T-helper 1 cell treated with Interleukin-12 subunit alpha and Interleukin-12 subunit beta and Interleukin-4 antibody, amounts not matched to agents 30 ng/mL and 1 ng/mL, for 36 hours (primary cell): Measurements from ENCODE around the gene NR5A2. TPM values are rescaled to one million over a fixed set of nuclear protein-coding genes. Genes with fewer than 3 reads are reported as not detected.

Experiments
- intact Hi-C: fragments of 100-400 bp; cut with micrococcal nuclease; formaldehyde crosslinking; loops from one replicate; pipeline ENCODE4 v1.15.1; 2024
- total RNA-seq: library from RNA; stranded (reverse); gene quantifications from 2 replicates; pipeline ENCODE4 v1.2.3, GENCODE V29; 2022

NR5A2 gene
- total RNA-seq, 1 donor from 2014 or later, result 0.42 TPM

GRCh38 chr1:200053091-200053490, 25.6 kb downstream of the NR5A2 start:
- intact Hi-C loops, result no loop called here

GRCh38 chr1:200053646-200054045, 26.1 kb downstream of the NR5A2 start:
- intact Hi-C loops, result no loop called here

GRCh38 chr1:200058341-200058740, 30.8 kb downstream of the NR5A2 start:
- intact Hi-C loops, result no loop called here

- intact Hi-C loops, result no loop called here
Observed at GRCh38 chr1:200062143-200062542, 34.6 kb downstream of the NR5A2 start.

GRCh38 chr1:200072636-200073285, 45.3 kb downstream of the NR5A2 start:
- intact Hi-C loops, result no loop called here

- intact Hi-C loops, result no loop called here
Observed at GRCh38 chr1:200073286-200073637, 45.8 kb downstream of the NR5A2 start.

GRCh38 chr1:200075522-200075921, 48.0 kb downstream of the NR5A2 start:
- intact Hi-C loops, result no loop called here

- intact Hi-C loops, result no loop called here
Observed at GRCh38 chr1:200075938-200076546, 48.5 kb downstream of the NR5A2 start.

GRCh38 chr1:200079232-200079940, 51.9 kb downstream of the NR5A2 start:
- intact Hi-C loops, result no loop called here

GRCh38 chr1:200081151-200081968, 53.9 kb downstream of the NR5A2 start:
- intact Hi-C loops, result no loop called here

- intact Hi-C loops, result no loop called here
Observed at GRCh38 chr1:200081969-200082245, 54.4 kb downstream of the NR5A2 start.

GRCh38 chr1:200082329-200082728, 54.8 kb downstream of the NR5A2 start:
- intact Hi-C loops, result no loop called here

- intact Hi-C loops, result no loop called here
Observed at GRCh38 chr1:200090252-200091159, 63.0 kb downstream of the NR5A2 start.

GRCh38 chr1:200095057-200095577, 67.6 kb downstream of the NR5A2 start:
- intact Hi-C loops, result no loop called here

- intact Hi-C loops, result no loop called here
Observed at GRCh38 chr1:200096774-200097173, 69.3 kb downstream of the NR5A2 start.

GRCh38 chr1:200099040-200099439, 71.5 kb downstream of the NR5A2 start:
- intact Hi-C loops, result no loop called here

- intact Hi-C loops, result no loop called here
Observed at GRCh38 chr1:200103966-200104583, 76.6 kb downstream of the NR5A2 start.

- intact Hi-C loops, result no loop called here
Observed at GRCh38 chr1:200107004-200107470, 79.5 kb downstream of the NR5A2 start.

GRCh38 chr1:200108659-200109058, 81.1 kb downstream of the NR5A2 start:
- intact Hi-C loops, result no loop called here

GRCh38 chr1:200112290-200112689, 84.8 kb downstream of the NR5A2 start:
- intact Hi-C loops, result no loop called here
